ENCODE results near the gene PDLIM4.

PDLIM4 gene

DNA sequence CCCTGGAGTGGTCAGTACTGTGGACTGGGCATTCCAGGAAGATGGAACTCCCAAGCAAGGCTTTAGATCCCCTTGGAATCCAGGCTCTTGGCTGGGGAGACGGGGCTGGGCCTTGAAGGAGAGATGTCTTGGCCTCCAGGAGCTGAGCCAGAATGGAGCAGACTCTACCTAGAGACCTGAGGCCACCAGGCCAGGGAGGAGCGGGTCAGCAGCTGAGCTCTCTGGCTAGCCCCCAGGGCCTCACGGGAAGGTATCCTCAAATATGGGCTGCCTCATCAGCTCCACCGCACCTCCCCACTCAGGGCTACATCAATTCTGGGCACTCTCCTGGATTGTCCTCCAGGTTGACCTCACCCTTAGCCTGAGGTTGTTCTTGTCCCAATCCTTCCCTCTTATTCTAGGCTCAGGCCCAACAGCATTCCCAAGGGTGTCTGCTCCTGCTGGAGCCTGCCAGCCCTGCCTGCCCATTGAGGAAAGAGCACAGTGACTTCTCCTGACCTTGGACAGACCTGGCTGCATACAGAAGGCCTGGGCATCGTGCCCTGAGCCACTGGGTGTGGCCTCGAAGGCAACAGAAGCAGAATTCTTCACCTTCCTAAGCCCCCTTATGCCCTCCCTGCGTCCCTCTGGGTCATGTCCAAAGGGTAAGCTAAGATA, 3.0 kb upstream of the PDLIM4 start:
- no peak for DNase-seq

DNA sequence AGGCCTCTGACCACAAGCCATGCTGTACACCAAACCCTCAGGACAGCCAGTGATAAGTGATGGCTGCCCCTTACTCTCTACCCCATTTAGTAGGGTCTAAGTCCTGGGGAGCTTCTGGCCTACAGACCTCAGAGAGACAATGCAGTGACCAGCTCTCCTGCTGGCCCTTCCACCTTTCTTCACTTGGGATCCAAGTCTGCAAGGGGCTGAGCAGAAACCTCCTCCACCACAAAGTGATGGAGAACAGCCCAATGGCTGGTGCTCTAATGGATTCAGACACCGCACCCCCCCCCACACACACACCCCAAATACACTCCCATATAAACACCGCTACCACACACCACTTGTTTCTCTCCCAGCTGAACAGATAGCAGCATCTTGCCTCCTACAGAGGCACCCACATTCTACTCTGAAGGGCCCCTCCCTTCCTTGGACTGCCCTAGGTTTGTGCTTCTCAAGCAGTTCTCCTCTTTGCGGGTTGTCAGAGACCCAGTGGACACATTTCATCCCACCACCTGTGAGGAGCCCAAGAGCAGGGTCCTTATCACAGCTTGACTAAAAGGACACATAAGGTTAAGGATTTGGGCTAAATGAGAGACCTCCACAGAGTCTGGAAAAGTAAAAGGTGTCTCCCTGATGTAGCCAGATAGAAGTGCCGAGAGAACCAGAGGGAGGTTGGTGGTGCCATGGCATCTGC, 1.3 kb upstream of the PDLIM4 start:
- no peak for DNase-seq

DNA sequence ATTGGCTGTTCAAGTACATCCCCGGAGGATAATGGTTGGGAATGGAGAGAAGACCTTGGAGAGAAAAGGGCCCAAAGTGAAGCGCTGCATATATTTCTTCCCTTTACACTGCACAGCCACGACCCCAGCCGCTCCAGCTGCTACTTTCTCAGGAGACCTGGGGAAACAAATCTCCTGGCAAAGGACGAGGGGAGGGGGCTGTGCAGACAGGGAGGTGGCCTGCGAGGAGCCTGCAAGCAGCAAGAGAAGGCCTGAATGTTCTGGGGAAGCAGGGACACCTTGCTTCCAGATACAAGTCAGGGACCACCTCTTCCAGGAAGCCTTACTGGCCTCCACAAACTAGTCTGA, 739 bp upstream of the PDLIM4 start:
- DNase-seq: no peak

DNA sequence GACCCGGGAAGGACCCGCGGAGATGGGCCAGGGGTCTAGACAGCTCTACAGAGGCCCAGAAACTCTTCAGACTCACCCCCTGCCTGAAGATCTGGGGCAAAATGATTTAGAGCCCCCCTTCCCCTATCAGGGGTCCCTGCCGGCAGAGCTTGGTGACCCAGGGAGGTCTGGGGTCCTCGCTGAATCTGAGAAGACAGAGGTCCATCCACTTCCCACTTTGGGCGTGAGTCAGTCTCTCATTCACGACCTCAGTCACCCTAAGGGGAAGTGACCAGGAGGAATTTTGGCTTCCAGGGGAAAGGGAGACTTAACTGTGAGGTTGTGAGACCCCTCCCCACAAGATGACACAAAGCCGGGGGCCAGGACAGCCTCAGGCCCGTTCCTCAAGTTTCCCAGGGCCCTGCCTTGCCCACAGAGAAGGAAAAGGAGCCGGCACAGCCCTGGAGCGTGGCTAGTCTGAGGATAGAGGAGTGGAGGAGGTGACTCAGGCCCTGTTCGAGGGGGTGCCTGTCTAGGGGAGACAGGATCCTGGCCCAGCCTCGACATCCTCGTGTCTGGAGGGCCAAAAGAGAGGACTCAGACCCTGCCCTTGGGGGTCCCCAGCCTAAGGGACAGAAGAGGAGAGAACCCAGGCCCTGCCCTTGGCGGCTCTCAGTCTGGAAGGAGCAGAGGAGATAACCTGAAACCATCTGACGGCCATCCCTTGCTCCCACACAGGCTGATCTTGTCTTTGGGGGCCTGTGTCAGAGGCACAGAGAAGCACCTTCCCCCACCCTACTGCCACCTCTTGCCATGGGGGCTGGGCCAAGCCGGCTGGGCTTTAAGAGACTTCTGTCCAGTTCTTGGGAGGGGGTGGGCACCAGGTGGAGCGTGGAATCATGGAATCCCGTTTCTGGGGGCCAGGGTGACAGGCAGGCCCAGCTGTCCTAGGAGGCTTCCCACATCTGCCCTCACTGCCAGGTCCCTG, 889 bp downstream of the PDLIM4 start:
- no peak for DNase-seq

DNA sequence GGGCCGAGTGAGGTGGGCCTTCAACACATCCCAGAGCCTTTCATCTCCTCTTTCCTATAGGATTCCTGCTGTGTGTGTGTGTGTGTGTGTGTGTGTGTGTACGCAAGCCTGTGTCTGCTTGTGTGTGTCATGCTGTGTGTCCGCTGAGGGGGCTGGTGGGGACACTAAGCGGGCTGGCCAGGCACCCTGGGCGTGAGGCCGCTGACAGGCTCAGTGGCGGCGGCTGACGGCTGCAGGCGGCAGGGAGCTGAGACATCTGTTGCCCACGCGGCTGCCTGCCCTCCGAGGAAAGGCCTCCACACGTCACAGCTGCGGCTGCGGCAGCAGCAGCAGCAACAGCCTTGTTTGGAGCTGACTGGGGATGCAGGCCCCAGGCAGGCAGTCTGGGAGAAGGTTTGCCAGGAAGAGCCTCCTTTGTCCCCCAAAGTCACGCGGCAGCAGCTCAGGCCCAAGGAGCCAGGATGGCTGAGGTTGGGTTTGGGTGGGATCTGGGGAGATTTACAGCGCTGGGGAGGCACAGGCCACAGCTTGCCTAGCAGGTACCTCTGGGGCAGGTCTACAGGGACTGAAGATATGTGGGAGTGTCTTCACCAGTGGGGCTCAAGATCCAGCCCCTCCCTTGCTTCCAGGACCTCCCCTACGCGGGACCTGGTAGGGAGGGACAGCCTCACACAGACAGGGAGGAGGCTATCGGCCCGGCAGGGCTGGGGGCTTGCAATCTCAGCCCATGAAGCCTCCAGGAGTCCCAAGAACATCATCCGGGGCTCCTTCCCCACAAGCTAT, 1.8 kb downstream of the PDLIM4 start:
- no peak for DNase-seq

DNA sequence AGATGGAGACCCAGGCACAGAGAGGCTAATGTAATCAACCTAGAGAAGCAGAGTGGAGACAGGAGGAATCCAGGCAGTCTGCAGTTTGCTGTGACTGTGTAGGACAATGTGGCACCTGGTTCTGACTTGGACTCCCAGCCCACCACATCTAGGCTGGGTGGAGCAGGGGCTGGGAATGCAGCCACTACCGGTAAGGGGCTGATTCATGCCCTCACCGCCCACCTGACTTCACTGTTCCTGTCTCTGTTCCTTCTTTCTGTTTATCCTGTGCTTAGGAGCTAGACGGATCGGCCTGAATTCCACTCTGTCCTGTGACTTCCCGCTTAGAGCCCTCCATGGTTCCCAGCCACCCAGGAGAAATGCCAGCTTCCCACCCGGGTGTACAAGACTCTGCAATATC, 2.6 kb downstream of the PDLIM4 start:
- DNase-seq: no peak

DNA sequence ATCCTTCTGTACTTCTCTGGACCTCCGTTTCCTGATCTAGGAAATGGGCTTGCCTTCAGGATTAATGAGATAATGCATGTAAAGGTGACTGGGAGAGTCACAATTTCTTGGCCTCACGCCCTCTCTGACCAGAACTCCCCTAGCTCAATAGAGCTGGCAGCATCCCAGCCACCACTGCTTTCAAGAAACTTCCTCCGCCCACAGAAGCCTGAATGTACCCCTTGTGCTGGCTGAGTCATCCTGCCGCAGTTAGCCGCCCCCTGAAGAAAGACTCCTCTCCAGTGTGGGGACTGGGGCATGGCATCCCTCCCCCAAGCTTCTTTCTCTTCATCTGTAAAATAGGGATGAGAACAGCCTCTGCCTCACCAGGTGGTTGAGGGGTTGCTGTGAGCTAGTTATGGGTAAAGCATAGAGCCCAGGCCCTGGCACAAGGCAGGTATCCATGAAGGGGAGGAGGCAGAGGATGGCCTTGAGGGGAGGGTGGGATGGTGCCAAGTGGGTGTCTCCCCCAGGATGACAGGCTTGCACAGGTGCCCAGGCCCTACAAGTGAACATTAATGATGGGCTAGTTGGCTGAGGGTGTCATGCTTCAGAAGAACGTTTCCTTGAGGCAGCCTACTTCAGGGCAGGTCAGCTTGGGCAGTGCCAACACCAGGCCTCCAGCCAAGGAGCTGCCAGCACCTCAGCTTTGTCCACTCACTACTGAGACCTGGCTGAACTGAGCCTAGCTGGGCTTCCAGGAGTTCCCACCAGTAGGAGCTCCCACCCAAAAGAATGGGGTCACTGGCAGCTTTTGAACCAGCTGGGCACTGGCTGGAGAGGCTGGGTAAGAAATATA, 3.4 kb downstream of the PDLIM4 start:
- no peak for DNase-seq

DNA sequence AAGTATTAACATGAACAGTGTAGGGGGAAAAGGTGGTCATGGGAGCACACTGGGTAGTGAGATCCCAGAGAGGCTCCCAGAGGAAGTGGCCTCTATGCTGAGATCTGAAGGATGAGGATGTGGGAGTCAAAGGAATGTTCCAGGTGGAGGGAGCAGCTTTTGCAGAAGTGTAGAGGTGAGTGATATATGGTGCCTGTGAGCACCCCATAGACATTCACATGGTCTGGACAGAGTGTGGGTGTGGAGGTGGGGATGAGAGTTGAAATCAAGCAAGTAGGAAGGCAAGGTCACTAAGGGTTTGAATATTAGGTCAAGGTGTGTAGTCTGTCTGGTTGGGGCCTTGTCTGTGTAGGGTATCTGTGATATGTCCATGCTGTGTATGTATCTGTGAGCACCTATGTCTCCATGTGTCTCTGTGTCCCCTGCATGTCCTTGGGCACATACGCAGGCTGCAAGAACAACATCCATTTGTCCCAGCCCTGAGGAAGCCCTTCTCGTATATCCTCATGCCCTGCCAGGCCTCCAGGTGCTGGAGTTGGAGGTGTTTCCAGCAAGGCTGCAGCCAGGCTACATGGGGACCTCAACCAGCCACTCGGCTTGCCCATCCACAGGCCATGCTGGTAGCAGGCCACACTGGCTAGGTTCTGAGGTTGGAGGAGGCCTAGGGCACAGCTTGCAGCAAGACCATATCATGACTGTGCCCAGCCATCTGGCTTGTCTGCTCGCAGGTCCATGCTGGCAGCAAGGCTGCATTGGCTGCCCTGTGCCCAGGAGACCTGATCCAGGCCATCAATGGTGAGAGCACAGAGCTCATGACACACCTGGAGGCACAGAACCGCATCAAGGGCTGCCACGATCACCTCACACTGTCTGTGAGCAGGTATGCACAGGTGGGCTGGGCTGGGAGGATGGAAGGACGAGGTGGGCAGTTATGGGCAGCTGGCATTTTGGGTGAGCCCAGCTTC, 4.7 kb downstream of the PDLIM4 start:
- DNase-seq: no peak

DNA sequence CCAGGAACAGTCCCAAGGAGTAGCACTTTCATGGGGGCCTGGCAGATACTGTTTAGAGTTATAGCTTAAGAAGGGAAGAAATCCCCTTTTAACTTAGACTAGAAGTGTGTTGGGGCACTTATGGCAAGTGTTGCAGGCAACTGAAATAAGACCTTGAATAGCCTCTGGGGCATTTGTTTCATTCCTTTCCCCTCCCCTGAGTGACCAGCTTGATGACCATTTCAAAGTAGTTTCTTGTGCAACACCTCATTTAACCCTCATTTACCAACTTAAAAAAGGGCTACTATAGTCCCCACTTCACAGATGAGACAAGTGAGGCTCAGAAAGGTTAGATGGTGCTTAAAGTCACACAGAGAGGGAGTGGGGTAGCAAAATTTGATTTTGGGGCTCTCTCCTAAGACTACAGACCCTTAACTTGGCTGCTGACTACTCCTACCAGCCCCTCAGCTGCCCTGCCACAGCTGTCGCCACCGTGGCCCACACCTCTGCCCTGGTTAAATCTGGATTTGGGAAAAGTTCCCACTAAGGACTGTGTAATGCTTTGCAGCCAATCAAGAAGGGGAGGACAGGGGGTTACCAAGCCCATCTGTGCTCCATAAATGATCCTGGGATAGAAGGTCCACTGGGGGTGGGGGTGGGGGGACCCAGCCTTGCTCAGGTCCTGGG, 5.5 kb downstream of the PDLIM4 start:
- no peak for DNase-seq

DNA sequence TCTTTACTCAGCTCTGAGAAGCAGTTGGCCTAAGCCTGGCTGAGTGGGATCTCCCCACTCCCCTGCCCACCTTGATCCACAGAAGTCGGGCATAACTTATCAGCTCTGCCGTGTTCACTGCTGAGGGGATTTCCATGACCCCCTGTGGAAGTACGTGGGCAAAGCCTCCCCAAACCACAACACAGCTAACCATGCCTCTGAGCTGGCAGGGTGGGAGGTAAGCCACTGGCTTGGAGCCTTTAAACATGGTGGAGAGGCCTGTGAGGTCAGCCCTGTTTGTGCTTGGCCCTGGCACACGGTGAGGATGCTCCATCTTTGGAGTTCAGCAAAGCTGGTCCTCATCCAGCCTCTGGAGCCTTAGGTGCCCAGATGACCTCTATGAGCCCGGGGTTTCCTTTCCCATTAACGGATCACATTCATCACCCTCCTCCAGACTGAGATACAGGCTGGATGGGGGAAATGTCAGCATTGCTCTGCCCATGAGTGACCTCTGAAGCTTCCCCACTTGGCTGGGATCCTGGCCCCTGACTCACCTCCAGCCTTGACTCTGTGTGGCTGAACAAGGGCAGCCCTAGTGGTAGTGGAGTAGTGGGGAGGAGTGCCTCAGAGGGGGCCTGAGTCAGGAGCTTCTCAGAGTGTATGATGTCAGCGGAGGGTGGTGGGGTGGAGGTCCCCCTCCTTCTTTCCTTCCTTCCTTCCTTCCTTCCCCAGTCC, 6.2 kb downstream of the PDLIM4 start:
- no peak for DNase-seq

DNA sequence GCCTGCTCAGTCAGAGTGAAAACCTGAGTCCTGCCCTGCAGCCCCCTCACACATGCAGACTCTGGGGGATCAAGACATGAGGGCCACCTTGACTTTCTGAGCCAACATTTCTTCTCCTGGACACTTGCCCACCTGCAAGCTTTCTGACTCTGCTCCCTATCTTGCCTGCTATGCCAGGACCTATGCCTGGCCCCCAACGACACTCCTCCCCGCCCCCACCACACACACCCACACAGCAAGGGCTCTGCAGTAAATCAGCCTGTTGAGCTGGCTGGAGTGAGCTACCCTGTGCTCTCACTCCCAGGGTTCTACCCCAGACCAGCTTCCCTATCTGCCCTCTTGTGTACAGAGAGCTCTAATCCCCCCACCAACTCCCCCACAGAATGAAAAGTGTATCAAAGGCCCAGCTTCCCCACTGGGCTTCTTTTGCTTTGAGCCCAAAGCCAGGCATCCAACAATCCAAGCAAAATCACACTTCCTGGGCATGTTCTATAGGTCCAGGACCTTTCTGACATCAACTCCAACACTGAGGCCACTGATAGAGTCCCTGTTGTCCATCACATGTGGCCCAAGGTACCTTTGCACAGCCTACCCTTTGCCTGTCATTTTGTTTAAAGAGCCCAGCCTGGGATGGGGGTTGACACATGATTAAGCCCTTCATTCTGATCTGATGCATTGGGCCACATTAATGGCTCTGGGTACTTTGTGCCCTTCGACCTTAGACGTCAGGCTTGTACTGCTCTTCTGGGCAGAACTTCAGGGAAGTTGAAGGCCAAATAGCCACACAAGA, 7.2 kb downstream of the PDLIM4 start:
- DNase-seq: no peak

DNA sequence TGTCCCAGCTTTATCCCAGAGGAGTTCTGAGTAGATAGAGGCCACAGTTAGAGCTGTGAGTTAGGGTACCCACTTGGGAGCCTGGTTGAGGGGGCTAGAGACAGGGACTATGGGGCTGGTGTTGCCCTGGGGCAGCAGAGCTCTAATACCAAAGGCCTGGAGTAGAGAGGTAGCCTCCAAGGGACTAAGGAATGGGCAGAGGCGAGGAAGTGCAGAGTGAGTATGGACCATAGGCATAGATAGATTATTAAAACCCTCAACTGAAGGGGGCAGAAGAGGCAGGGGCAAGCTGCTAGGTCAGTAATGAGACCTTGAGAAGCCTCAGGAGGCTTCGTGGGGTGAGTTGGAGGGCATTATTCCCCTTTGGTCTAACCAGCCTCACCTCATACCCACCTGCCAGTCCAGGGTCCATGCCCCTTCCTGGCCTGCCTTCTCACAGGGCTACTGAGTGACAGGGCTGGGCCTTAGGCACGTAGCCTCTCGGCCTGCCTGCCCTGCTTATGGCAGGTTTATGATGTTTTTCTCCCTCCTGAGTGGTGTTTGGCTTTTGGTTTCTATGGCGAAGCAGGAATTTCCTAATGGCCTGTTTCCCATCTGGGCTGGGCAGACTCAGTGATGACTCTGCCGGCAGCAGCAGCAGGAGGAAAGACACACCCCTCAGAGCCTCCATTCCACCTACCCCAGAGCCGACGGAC, 8.0 kb downstream of the PDLIM4 start:
- no peak for DNase-seq

DNA sequence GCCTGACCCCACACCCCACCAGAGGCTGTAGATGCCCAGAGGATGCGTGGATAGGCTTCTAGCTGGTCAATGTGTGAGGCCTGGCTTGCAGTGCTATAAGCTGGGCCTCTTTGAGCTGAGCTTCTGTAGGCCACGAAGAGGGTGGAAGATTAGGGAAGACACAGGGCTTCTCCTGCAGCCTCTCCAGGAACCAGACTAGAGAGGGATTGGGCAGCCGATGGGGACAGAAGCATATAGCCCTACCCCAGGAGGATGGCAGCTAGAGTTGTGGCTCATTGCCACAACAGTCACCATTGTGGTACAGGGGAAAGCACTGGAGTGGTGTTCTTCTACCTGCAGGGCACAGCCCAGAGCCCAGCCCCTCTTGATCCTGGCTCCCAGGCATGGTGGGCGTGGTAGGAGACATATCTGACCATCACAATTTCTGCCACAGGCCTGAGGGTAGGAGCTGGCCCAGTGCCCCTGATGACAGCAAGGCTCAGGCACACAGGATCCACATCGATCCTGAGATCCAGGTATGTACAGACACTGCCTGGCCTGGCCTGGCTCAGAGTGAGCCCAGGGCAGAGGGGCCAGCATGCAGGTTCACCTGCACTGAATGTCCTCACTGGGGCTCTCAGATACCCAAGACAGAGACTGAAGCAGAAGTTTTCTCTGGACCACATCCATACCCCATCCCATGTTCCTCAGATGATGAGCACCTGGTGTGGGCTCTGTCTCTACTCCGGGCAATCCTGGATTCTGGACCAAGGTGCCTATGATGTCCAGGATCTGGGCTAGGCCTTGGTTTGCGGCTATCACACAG, 8.7 kb downstream of the PDLIM4 start:
- DNase-seq: no peak

DNA sequence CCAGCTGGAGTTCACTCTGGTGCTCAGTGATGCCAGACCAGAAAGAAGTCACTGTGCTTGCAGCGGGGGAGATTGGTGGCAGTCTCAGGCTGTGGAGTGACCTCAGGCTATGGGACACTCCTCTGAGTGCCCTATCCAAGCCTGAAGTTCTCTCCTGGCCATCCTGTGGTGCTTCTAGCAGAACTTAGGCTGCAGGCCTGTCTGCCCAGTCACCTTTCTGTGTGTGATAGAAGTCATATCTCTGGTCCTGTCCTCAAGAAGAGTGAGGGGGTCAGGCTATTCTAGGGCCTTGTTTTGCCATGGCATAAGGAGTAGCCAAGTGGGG, 9.3 kb downstream of the PDLIM4 start:
- DNase-seq: no peak

DNA sequence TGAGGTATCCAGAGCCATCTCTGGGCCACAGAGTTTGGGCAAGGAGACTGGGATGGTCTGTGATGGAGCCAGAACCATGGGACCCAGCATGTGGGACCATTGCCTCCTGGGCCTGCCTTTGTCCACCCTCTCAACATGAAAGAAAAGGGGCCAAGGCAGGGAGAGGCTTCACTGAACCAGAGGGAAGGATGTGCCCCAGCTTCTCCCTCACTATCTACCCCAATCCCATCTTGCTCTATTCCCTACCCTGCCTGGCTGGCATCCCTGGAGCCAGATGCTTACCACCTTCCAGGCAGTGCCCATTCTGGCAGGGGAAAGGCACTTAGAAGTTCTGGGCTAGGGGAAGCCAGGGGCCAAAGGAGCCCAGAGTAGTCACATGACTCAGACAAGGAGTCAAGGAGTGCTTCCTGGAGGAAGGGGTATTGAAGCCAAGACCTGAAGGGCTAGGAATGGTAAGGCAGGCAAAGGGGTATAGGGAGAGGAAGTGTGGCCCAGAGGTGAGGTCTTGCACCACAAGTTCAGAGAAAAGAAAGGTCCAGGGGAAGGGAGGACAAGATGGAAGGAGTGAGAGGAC, 9.8 kb downstream of the PDLIM4 start:
- DNase-seq: no peak

DNA sequence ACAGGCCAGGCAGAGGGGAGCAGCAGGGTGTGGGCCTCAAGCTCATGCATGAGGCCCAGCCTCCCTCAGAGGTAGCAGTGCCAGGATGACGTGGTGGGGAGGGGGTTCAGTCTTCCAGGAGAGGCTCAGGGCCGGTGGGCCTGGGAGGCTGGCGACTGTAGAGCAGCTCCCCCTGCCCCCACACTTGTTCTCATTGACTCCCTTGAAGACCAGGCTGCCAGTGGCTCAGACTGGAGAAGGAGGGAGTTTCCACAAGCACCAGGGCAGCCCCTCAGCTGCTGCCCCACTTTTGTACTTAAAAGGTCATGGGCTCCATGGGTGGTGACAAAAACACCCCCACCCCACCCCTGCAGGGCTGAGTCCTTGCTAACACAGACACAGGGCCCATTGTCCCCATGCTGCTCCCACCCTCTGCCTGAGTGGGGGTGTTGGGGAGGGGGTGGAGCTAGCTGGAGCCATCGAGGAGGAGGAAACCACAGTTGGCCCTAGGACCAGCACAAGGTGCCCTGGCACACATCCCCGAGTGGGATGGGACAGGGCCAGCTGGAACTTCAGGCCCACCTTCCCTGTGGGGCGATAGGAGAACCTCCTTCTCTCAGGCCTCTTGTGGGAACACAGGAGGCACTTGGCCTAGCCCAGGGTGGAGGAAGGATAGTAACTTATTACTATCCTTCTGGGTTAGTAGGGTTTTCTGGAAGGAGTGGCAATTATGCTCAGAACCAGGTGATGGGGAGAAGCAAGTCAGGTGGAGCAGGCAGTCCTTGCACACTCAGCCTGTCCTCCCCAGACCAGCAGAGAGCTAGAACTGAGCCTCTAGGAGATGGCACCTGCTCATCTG, 10.7 kb downstream of the PDLIM4 start:
- DNase-seq: no peak

Measured in effector CD4-positive, alpha-beta T cell (primary cell).